ENCODE measurements around the gene SPRR5. TPM values are rescaled to one million over a fixed set of nuclear protein-coding genes. Genes with fewer than 3 reads are reported as not detected.

Gene SPRR5
- polyA plus RNA-seq, 1 donor from 2014 or later, result not detected

- H3K4me3 ChIP-seq (ENCODE audit: low read length), result no peak overlapping the region
- H3K36me3 ChIP-seq (ENCODE audit: insufficient read depth, low read length), result no peaks in the 10 kb centered on the region
- H3F3A ChIP-seq (ENCODE audit: insufficient read depth, low read length, poor library complexity, severe bottlenecking), result no peaks in the 10 kb centered on the region
- no peak overlapping the region for H3K9ac ChIP-seq (ENCODE audit: low read length)
- no peaks in the 10 kb centered on the region for H3K9me3 ChIP-seq (ENCODE audit: low read length)
- H2AFZ ChIP-seq (ENCODE audit: low read depth, low read length), result no peak overlapping the region
- H3K9me2 ChIP-seq (ENCODE audit: insufficient read depth, low read length), result no peaks in the 10 kb centered on the region
- H3K27ac ChIP-seq (ENCODE audit: low read length), result no peak overlapping the region
- no peaks in the 10 kb centered on the region for H3K27me3 ChIP-seq (ENCODE audit: insufficient read depth, low read depth, low read length)
- H3K4me2 ChIP-seq (ENCODE audit: low read length), result no peak overlapping the region
- no peaks in the 10 kb centered on the region for H4K20me1 ChIP-seq (ENCODE audit: insufficient read depth)
- no peak for TF ChIP-seq EZH2 (IDR thresholded peaks at IDR 0.05; ENCODE audit: borderline replicate concordance, insufficient read depth, low read length, poor library complexity, severe bottlenecking)
- no peak for TF ChIP-seq MXI1 (conservative IDR thresholded peaks at IDR 0.05; ENCODE audit: poor library complexity, severe bottlenecking)
- TF ChIP-seq TAF1 (IDR thresholded peaks at IDR 0.05; ENCODE audit: low read depth), result no peak
- TF ChIP-seq, protein P1, sequence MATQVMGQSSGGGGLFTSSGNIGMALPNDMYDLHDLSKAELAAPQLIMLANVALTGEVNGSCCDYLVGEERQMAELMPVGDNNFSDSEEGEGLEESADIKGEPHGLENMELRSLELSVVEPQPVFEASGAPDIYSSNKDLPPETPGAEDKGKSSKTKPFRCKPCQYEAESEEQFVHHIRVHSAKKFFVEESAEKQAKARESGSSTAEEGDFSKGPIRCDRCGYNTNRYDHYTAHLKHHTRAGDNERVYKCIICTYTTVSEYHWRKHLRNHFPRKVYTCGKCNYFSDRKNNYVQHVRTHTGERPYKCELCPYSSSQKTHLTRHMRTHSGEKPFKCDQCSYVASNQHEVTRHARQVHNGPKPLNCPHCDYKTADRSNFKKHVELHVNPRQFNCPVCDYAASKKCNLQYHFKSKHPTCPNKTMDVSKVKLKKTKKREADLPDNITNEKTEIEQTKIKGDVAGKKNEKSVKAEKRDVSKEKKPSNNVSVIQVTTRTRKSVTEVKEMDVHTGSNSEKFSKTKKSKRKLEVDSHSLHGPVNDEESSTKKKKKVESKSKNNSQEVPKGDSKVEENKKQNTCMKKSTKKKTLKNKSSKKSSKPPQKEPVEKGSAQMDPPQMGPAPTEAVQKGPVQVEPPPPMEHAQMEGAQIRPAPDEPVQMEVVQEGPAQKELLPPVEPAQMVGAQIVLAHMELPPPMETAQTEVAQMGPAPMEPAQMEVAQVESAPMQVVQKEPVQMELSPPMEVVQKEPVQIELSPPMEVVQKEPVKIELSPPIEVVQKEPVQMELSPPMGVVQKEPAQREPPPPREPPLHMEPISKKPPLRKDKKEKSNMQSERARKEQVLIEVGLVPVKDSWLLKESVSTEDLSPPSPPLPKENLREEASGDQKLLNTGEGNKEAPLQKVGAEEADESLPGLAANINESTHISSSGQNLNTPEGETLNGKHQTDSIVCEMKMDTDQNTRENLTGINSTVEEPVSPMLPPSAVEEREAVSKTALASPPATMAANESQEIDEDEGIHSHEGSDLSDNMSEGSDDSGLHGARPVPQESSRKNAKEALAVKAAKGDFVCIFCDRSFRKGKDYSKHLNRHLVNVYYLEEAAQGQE (IDR thresholded peaks at IDR 0.05; ENCODE audit: borderline replicate concordance), result no peak
- no peak for TF ChIP-seq SMC3 (conservative IDR thresholded peaks at IDR 0.05; ENCODE audit: poor library complexity)
- TF ChIP-seq RAD21 (conservative IDR thresholded peaks at IDR 0.05), result no peak
- no peak for TF ChIP-seq EP300 (conservative IDR thresholded peaks at IDR 0.05; ENCODE audit: poor library complexity, severe bottlenecking)
- TF ChIP-seq POLR2AphosphoS5 (IDR thresholded peaks at IDR 0.05), result no peak
- TF ChIP-seq CTCF (IDR thresholded peaks at IDR 0.05; ENCODE audit: poor library complexity, severe bottlenecking), result no peak
- H3K79me2 ChIP-seq (replicated peaks; ENCODE audit: insufficient read depth, low read length), result no peaks in the 10 kb centered on the region
These were observed 21.2 kb downstream of the SPRR5 start for GRCh38 chr1:152968248-152968647.

DNA sequence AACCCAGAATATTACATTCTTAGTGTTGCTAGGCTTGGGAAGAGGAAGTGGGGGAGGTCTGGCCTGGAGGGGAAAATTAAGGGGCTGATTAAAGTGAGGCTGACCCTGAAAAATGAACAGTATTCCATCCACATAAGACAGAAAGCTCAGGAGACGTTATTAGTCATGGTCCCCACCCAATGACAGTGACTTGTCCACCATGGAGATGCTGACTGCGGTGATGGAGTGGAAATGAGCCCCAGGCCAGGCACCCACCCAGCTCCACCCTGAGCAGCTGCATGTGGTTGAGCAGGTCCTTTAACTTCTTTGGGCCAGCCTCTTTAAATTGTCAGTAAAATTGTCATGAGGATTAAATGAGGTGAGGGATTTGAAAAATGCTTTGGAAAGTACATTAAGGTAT lies 22.0 kb downstream of the SPRR5 start:
- Histone ChIP-seq H3K9me3 (ENCODE audit: low read length) (no peaks in the 10 kb centered on the region), H3K4me2 (ENCODE audit: low read length) (no peak overlapping the region), H3K9ac (ENCODE audit: low read length) (no peak overlapping the region), H3K27ac (ENCODE audit: low read length) (no peak overlapping the region), H2AFZ (ENCODE audit: low read depth, low read length) (no peak overlapping the region), H4K20me1 (ENCODE audit: insufficient read depth) (no peaks in the 10 kb centered on the region), H3K9me2 (ENCODE audit: insufficient read depth, low read length) (no peaks in the 10 kb centered on the region), H3K36me3 (ENCODE audit: insufficient read depth, low read length) (no peaks in the 10 kb centered on the region), H3K27me3 (ENCODE audit: insufficient read depth, low read depth, low read length) (no peaks in the 10 kb centered on the region), H3K79me2 (replicated peaks; ENCODE audit: insufficient read depth, low read length) (no peaks in the 10 kb centered on the region), H3F3A (ENCODE audit: insufficient read depth, low read length, poor library complexity, severe bottlenecking) (no peaks in the 10 kb centered on the region), H3K4me3 (ENCODE audit: low read length) (no peak overlapping the region)
- TF ChIP-seq SMC3 (conservative IDR thresholded peaks at IDR 0.05; ENCODE audit: poor library complexity), result no peak
- no peak for TF ChIP-seq MXI1 (conservative IDR thresholded peaks at IDR 0.05; ENCODE audit: poor library complexity, severe bottlenecking)
- TF ChIP-seq EP300 (conservative IDR thresholded peaks at IDR 0.05; ENCODE audit: poor library complexity, severe bottlenecking), result no peak
- no peak for TF ChIP-seq EZH2 (IDR thresholded peaks at IDR 0.05; ENCODE audit: borderline replicate concordance, insufficient read depth, low read length, poor library complexity, severe bottlenecking)
- TF ChIP-seq RAD21 (conservative IDR thresholded peaks at IDR 0.05), result no peak
- TF ChIP-seq CTCF (IDR thresholded peaks at IDR 0.05; ENCODE audit: poor library complexity, severe bottlenecking), result no peak
- no peak for TF ChIP-seq TAF1 (IDR thresholded peaks at IDR 0.05; ENCODE audit: low read depth)
- TF ChIP-seq, protein P1 (IDR thresholded peaks at IDR 0.05; ENCODE audit: borderline replicate concordance), result no peak
- TF ChIP-seq POLR2AphosphoS5 (IDR thresholded peaks at IDR 0.05), result no peak

All from neural cell (in vitro differentiated cells).